Stimulated activated CD4-positive, alpha-beta T cell treated with anti-CD3 and anti-CD28 coated beads, Interleukin-4, amount 100 ng/mL, for 4 hours (primary cell): ENCODE measurements around the gene RBM25.
"Not testable (repeated sequence)": the region's sequence is repeated elsewhere in the genome, so short reads cannot be mapped to it uniquely, and the experiment has no call there.

ENCODE experiments used
- DNase-seq, 2 experiments: peaks; one replicate each; pipeline ENCODE4 v3.0.0-alpha.2; 2020

RBM25 gene

GRCh38 chr14:73058224-73058921 lies at the start of gene RBM25:
RBM25 (plus strand) TSS chr14:73058534; CDS start chr14:73071642, 13,108 bp downstream.
- peak; percentile 90 to 96 for DNase-seq

- DNase-seq: not testable (repeated sequence)
Observed at GRCh38 chr14:73011189-73011588, 47.1 kb upstream of the RBM25 start.

- DNase-seq: no peak
Observed at GRCh38 chr14:73014105-73014504, 44.2 kb upstream of the RBM25 start.

GRCh38 chr14:73015552-73015951 lies 42.8 kb upstream of the RBM25 start:
- DNase-seq: not testable (repeated sequence)

GRCh38 chr14:73016011-73016410 lies 42.3 kb upstream of the RBM25 start:
- DNase-seq: not testable (repeated sequence)

GRCh38 chr14:73022051-73022450 lies 36.3 kb upstream of the RBM25 start:
- DNase-seq: no peak

GRCh38 chr14:73025544-73025943 lies 32.8 kb upstream of the RBM25 start:
- DNase-seq: no peak

- DNase-seq: no peak
Observed at GRCh38 chr14:73026243-73026844, 32.0 kb upstream of the RBM25 start.

- DNase-seq: peak; percentile 83 to 92
Observed at GRCh38 chr14:73026845-73027542, 31.3 kb upstream of the RBM25 start, which contains the start of gene ZFYVE1. ZFYVE1 (minus strand) TSS chr14:73027106; CDS start chr14:73024508, 2,598 bp downstream.

- no peak for DNase-seq
Observed at GRCh38 chr14:73027546-73027945, 30.8 kb upstream of the RBM25 start.

- DNase-seq: no peak
Observed at GRCh38 chr14:73027984-73028383, 30.4 kb upstream of the RBM25 start.

- not testable (repeated sequence) for DNase-seq
Observed at GRCh38 chr14:73036706-73037450, 21.5 kb upstream of the RBM25 start.

GRCh38 chr14:73047808-73048207 lies 10.5 kb upstream of the RBM25 start:
- no peak for DNase-seq

- DNase-seq: no peak
Observed at GRCh38 chr14:73049428-73049827, 8.9 kb upstream of the RBM25 start.

GRCh38 chr14:73055251-73055650 lies 3.1 kb upstream of the RBM25 start:
- DNase-seq: no peak

- no peak for DNase-seq
Observed at GRCh38 chr14:73057944-73058223, 450 bp upstream of the RBM25 start.

GRCh38 chr14:73058922-73059673 lies 764 bp downstream of the RBM25 start:
- DNase-seq: no peak

GRCh38 chr14:73069585-73069984 lies 11.3 kb downstream of the RBM25 start:
- no peak for DNase-seq

- DNase-seq: no peak
Observed at GRCh38 chr14:73091044-73091443, 32.7 kb downstream of the RBM25 start.

GRCh38 chr14:73097421-73097820 lies 39.1 kb downstream of the RBM25 start:
- no peak for DNase-seq

GRCh38 chr14:73100334-73100733 lies 42.0 kb downstream of the RBM25 start:
- DNase-seq: no peak

GRCh38 chr14:73102806-73103497 lies 44.6 kb downstream of the RBM25 start:
- DNase-seq: no peak
